Activated CD8-positive, alpha-beta memory T cell treated with anti-CD3 and anti-CD28 coated beads, Interleukin-2, amount 50 U/mL, for 4 hours (primary cell): ENCODE data around the gene ZNF235.
A peak's percentile ranks its signal among the peaks of the same experiment; 100 is the strongest.
"Not testable (repeated sequence)": the region's sequence is repeated elsewhere in the genome, so short reads cannot be mapped to it uniquely, and the experiment has no call there.

Experiments used
- DNase-seq: peaks from one replicate; pipeline ENCODE4 v3.0.0-alpha.2; 2020

The ZNF235 gene

GRCh38 chr19:44304659-44305193 is at the start of gene ZNF235:
TSS of gene ZNF235 (minus strand) at chr19:44305025. CDS start at chr19:44303404, 1,621 bp downstream.
- peak; percentile 68 for DNase-seq

- no peak for DNase-seq
These were observed 41.7 kb upstream of the ZNF235 start for GRCh38 chr19:44346556-44346955.

- DNase-seq: no peak
These were observed 41.1 kb upstream of the ZNF235 start for GRCh38 chr19:44345959-44346358.

- DNase-seq: no peak
These were observed 39.4 kb upstream of the ZNF235 start for GRCh38 chr19:44344255-44344654.

GRCh38 chr19:44341794-44342193 is 37.0 kb upstream of the ZNF235 start:
- DNase-seq: no peak

GRCh38 chr19:44334639-44335038 is 29.8 kb upstream of the ZNF235 start:
- not testable (repeated sequence) for DNase-seq

GRCh38 chr19:44332145-44332544 is 27.3 kb upstream of the ZNF235 start:
- DNase-seq: no peak

- no peak for DNase-seq
These were observed 11.1 kb upstream of the ZNF235 start for GRCh38 chr19:44315883-44316282.

- DNase-seq: no peak
These were observed 8.4 kb upstream of the ZNF235 start for GRCh38 chr19:44313231-44313630.

GRCh38 chr19:44308011-44308410 is 3.2 kb upstream of the ZNF235 start:
- DNase-seq: no peak

GRCh38 chr19:44306283-44306682 is 1.5 kb upstream of the ZNF235 start:
- DNase-seq: no peak

- DNase-seq: no peak
These were observed 632 bp upstream of the ZNF235 start for GRCh38 chr19:44305457-44305856.

GRCh38 chr19:44303976-44304568 is 753 bp downstream of the ZNF235 start:
- DNase-seq: no peak

- no peak for DNase-seq
These were observed 1.5 kb downstream of the ZNF235 start for GRCh38 chr19:44303320-44303719.

- no peak for DNase-seq
These were observed 19.9 kb downstream of the ZNF235 start for GRCh38 chr19:44284968-44285367.

- DNase-seq: no peak
These were observed 22.0 kb downstream of the ZNF235 start for GRCh38 chr19:44282846-44283245.

GRCh38 chr19:44280916-44281315 is 23.9 kb downstream of the ZNF235 start:
- DNase-seq: no peak

GRCh38 chr19:44278181-44278690 is 26.6 kb downstream of the ZNF235 start:
- no peak for DNase-seq

- DNase-seq: no peak
These were observed 27.5 kb downstream of the ZNF235 start for GRCh38 chr19:44277331-44277730.

- DNase-seq: no peak
These were observed 44.0 kb downstream of the ZNF235 start for GRCh38 chr19:44260695-44261446.

- no peak for DNase-seq
These were observed 44.5 kb downstream of the ZNF235 start for GRCh38 chr19:44260343-44260681.

- DNase-seq: no peak
These were observed 45.9 kb downstream of the ZNF235 start for GRCh38 chr19:44258835-44259413.

- no peak for DNase-seq
These were observed 46.7 kb downstream of the ZNF235 start for GRCh38 chr19:44258136-44258535.
